Measurements from ENCODE around the gene TRAPPC3.
"Not testable (repeated sequence)": the region's sequence is repeated elsewhere in the genome, so short reads cannot be mapped to it uniquely, and the experiment has no call there.

TRAPPC3 gene

GRCh38 chr1:36158827-36159252 is 9.6 kb upstream of the TRAPPC3 start:
- peak overlapping the region in 1 of 2 donors; percentile 70 for H3K9ac ChIP-seq (ENCODE audit: low read depth in 1 of 2, low read length in 2 of 2)
- H3K36me3 ChIP-seq (ENCODE audit: control insufficient read depth in 1 of 2, insufficient read depth in 2 of 2, low read length in 2 of 2); H3K9me3 ChIP-seq (ENCODE audit: control insufficient read depth in 1 of 2, low read length in 2 of 2); H3K27ac ChIP-seq (ENCODE audit: low read depth, low read length); H3K27me3 ChIP-seq (ENCODE audit: control insufficient read depth in 1 of 2, insufficient read depth in 2 of 2, low read length in 2 of 2): not testable (repeated sequence)
- peaks cover 55 to 63% of the 10 kb centered on the region in 2 donors for H3K4me1 ChIP-seq (ENCODE audit: control insufficient read depth in 1 of 2, insufficient read depth in 2 of 2, low read length in 2 of 2)
- H3K4me3 ChIP-seq (ENCODE audit: low read depth in 1 of 2, low read length in 2 of 2), result peak overlapping the region in 1 of 2 donors; percentile 88

DNA sequence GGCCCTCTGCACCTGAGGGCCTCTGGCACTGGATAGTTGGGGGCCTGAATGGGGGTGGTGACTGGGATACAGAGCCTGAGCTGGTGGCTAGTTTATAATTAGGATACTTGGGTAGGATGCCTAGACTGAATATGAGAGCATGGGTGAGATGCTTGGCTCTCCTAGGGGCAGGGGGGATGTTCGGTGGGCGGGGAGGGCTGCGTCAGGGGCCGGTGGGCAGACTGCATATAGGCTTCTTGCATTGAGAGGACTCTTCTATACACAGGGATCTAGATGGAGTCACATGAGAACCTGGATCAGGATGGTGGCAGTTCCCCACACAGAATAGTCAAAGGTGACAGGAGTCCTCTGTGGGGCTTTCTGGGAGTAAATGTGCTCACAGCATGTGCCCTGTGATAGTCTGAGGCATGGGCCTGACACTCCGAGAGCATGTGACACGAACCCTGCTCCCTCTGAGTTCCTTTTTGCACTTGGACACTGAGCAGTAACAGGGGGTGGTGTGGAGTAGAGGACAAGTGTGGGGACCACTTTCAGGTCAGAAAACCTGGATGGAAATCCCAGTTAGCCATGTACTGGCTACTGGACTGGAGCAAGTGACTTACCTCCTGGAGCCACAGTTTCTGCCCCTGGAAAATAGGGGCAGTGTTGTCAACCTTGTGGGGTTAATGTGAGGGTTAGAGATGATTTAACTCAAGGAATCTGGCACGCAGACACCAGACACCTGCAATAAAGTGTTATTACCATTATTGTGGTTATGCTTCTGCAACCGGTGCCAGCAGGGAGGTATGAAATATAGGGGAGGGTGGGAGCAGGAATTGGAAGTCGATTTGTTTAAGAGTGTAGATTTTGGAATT is 8.9 kb upstream of the TRAPPC3 start:
- H3K27ac ChIP-seq (ENCODE audit: low read depth, low read length), result peak overlapping the region; percentile 11
- no peaks in the 10 kb centered on the region for H3K9me3 ChIP-seq (ENCODE audit: control insufficient read depth in 1 of 2, low read length in 2 of 2)
- peaks cover 55 to 63% of the 10 kb centered on the region in 2 donors for H3K4me1 ChIP-seq (ENCODE audit: control insufficient read depth in 1 of 2, insufficient read depth in 2 of 2, low read length in 2 of 2)
- no peaks in the 10 kb centered on the region for H3K27me3 ChIP-seq (ENCODE audit: control insufficient read depth in 1 of 2, insufficient read depth in 2 of 2, low read length in 2 of 2)
- H3K36me3 ChIP-seq (ENCODE audit: control insufficient read depth in 1 of 2, insufficient read depth in 2 of 2, low read length in 2 of 2), result no peaks in the 10 kb centered on the region
- H3K4me3 ChIP-seq (ENCODE audit: low read depth in 1 of 2, low read length in 2 of 2), result peak overlapping the region; percentile 88 to 94
- H3K9ac ChIP-seq (ENCODE audit: low read depth in 1 of 2, low read length in 2 of 2), result peak overlapping the region; percentile 55 to 70

DNA sequence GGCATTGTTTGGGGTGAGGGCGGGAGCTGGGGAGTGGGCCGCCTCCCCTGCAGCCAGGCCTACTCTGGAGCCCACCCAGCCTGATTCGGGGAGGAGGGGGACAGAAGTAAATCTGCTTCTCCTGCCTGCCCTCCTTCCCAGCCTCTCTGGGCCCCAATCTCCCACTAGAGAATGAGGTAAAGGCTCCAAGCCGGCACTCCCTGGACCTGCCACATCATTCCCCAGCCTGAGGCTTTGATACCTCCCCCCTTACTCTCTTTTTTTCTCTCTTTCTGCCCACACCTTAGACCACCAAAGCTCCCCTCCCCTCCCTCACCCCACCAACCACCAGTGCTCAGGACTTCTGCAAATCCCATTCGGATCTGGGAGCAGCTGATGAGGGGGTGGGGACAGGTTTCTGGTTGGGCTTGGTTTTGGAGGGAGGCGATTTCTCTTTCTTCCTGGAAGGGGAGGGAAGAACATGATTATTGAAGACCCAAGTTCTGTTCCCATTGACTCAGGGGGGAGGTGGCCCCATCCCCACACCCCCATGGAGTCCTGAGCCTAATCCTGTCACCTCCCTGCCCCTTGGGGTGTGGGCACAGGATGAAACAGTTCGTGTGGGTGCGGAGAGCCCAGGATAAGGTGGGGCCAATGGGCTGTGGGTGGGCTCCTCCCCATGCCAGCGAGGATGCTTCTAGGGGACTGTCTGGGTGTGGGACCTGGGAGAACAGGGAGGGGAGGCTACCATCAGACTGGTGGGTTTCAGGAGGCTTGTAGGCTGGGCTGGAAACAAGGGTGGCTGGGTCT is 8.0 kb upstream of the TRAPPC3 start:
- Histone ChIP-seq H3K9me3 (ENCODE audit: control insufficient read depth in 1 of 2, low read length in 2 of 2) (no peaks in the 10 kb centered on the region), H3K36me3 (ENCODE audit: control insufficient read depth in 1 of 2, insufficient read depth in 2 of 2, low read length in 2 of 2) (no peaks in the 10 kb centered on the region), H3K27ac (ENCODE audit: low read depth, low read length) (peak overlapping the region; percentile 93), H3K27me3 (ENCODE audit: control insufficient read depth in 1 of 2, insufficient read depth in 2 of 2, low read length in 2 of 2) (no peaks in the 10 kb centered on the region), H3K9ac (ENCODE audit: low read depth in 1 of 2, low read length in 2 of 2) (peak overlapping the region; percentile 57 to 70), H3K4me3 (ENCODE audit: low read depth in 1 of 2, low read length in 2 of 2) (peak overlapping the region; percentile 88 to 94), H3K4me1 (ENCODE audit: control insufficient read depth in 1 of 2, insufficient read depth in 2 of 2, low read length in 2 of 2) (peaks cover 50 to 55% of the 10 kb centered on the region in 2 donors)

DNA sequence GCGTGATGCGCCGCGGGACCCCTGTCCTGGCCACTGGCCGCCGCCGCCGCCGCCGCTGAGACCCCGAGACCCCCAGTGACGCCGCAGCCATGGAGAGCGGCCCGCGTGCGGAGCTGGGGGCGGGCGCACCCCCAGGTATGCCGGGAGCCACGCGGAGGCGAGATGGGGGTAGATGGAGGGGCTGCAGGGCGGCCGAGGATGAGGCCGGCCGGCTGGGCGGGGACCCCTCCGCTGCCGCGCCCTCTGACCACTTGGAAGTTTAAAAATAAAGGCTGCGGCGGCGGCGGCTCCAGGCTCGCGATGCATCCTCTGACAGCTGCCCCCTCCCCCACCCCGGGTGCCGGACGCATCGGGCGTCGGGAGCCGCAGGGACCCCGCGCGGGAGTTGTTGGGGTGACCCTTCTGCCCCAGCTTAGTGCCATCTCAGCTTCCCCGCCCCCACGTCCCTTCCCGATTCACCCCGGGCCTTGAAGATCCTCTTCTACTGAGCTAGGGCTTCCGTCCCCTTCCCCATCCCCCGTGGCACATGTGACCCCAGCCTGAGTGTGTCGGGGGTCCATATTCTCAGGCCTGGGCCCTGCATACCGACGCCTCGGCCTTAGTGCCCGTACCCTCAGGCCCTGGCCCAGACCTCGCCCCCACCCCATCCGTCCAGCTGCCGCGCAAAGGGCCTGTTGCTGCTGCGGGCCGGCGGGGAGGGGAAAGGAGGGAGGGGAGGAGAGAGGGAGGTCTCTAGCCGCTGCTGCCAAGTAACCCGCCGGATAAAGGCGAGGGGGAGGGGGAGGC is 7.2 kb upstream of the TRAPPC3 start:
- Histone ChIP-seq H3K9ac (ENCODE audit: low read depth in 1 of 2, low read length in 2 of 2) (peak overlapping the region; percentile 57 to 70), H3K9me3 (ENCODE audit: control insufficient read depth in 1 of 2, low read length in 2 of 2) (no peaks in the 10 kb centered on the region), H3K36me3 (ENCODE audit: control insufficient read depth in 1 of 2, insufficient read depth in 2 of 2, low read length in 2 of 2) (no peaks in the 10 kb centered on the region), H3K27me3 (ENCODE audit: control insufficient read depth in 1 of 2, insufficient read depth in 2 of 2, low read length in 2 of 2) (no peaks in the 10 kb centered on the region), H3K4me3 (ENCODE audit: low read depth in 1 of 2, low read length in 2 of 2) (peak overlapping the region; percentile 88 to 94), H3K4me1 (ENCODE audit: control insufficient read depth in 1 of 2, insufficient read depth in 2 of 2, low read length in 2 of 2) (peaks cover 50 to 51% of the 10 kb centered on the region in 2 donors), H3K27ac (ENCODE audit: low read depth, low read length) (peak overlapping the region; percentile 93)

- H3K4me3 ChIP-seq (ENCODE audit: low read depth in 1 of 2, low read length in 2 of 2), result peak within 1 kb of the TSS; percentile 88 to 94
- H3K27ac ChIP-seq (ENCODE audit: low read depth, low read length), result peak within 1 kb of the TSS; percentile 93
- no peaks in the 10 kb centered on the region for H3K36me3 ChIP-seq (ENCODE audit: control insufficient read depth in 1 of 2, insufficient read depth in 2 of 2, low read length in 2 of 2)
- H3K27me3 ChIP-seq (ENCODE audit: control insufficient read depth in 1 of 2, insufficient read depth in 2 of 2, low read length in 2 of 2), result no peaks in the 10 kb centered on the region
- no peaks in the 10 kb centered on the region for H3K9me3 ChIP-seq (ENCODE audit: control insufficient read depth in 1 of 2, low read length in 2 of 2)
- peaks cover 49 to 50% of the 10 kb centered on the region in 2 donors for H3K4me1 ChIP-seq (ENCODE audit: control insufficient read depth in 1 of 2, insufficient read depth in 2 of 2, low read length in 2 of 2)
- peak within 1 kb of the TSS; percentile 90 to 97 for H3K9ac ChIP-seq (ENCODE audit: low read depth in 1 of 2, low read length in 2 of 2)
These were observed 6.4 kb upstream of the TRAPPC3 start, which contains the start of gene MAP7D1 for GRCh38 chr1:36155408-36156328. TSS of gene MAP7D1 (plus strand) at chr1:36156160. CDS start at chr1:36156418, 258 bp downstream.

- Histone ChIP-seq H3K4me3 (ENCODE audit: low read depth in 1 of 2, low read length in 2 of 2) (peak overlapping the region; percentile 88 to 94), H3K27me3 (ENCODE audit: control insufficient read depth in 1 of 2, insufficient read depth in 2 of 2, low read length in 2 of 2) (no peaks in the 10 kb centered on the region), H3K9me3 (ENCODE audit: control insufficient read depth in 1 of 2, low read length in 2 of 2) (no peaks in the 10 kb centered on the region), H3K36me3 (ENCODE audit: control insufficient read depth in 1 of 2, insufficient read depth in 2 of 2, low read length in 2 of 2) (no peaks in the 10 kb centered on the region), H3K4me1 (ENCODE audit: control insufficient read depth in 1 of 2, insufficient read depth in 2 of 2, low read length in 2 of 2) (peaks cover 49 to 50% of the 10 kb centered on the region in 2 donors), H3K9ac (ENCODE audit: low read depth in 1 of 2, low read length in 2 of 2) (peak overlapping the region; percentile 90 to 97), H3K27ac (ENCODE audit: low read depth, low read length) (peak overlapping the region; percentile 93)
These were observed 5.6 kb upstream of the TRAPPC3 start for GRCh38 chr1:36154765-36155407.

GRCh38 chr1:36154335-36154734 is 5.0 kb upstream of the TRAPPC3 start:
- Histone ChIP-seq H3K9ac (ENCODE audit: low read depth in 1 of 2, low read length in 2 of 2) (peak overlapping the region in 1 of 2 donors; percentile 97), H3K27me3 (ENCODE audit: control insufficient read depth in 1 of 2, insufficient read depth in 2 of 2, low read length in 2 of 2) (no peaks in the 10 kb centered on the region), H3K36me3 (ENCODE audit: control insufficient read depth in 1 of 2, insufficient read depth in 2 of 2, low read length in 2 of 2) (no peaks in the 10 kb centered on the region), H3K4me3 (ENCODE audit: low read depth in 1 of 2, low read length in 2 of 2) (no peak overlapping the region), H3K27ac (ENCODE audit: low read depth, low read length) (no peak overlapping the region), H3K4me1 (ENCODE audit: control insufficient read depth in 1 of 2, insufficient read depth in 2 of 2, low read length in 2 of 2) (peaks cover 45 to 48% of the 10 kb centered on the region in 2 donors), H3K9me3 (ENCODE audit: control insufficient read depth in 1 of 2, low read length in 2 of 2) (no peaks in the 10 kb centered on the region)

- no peaks in the 10 kb centered on the region for H3K36me3 ChIP-seq (ENCODE audit: control insufficient read depth in 1 of 2, insufficient read depth in 2 of 2, low read length in 2 of 2)
- H3K9me3 ChIP-seq (ENCODE audit: control insufficient read depth in 1 of 2, low read length in 2 of 2), result no peaks in the 10 kb centered on the region
- H3K9ac ChIP-seq (ENCODE audit: low read depth in 1 of 2, low read length in 2 of 2), result no peak overlapping the region
- H3K4me1 ChIP-seq (ENCODE audit: control insufficient read depth in 1 of 2, insufficient read depth in 2 of 2, low read length in 2 of 2), result peaks cover 45 to 48% of the 10 kb centered on the region in 2 donors
- H3K27ac ChIP-seq (ENCODE audit: low read depth, low read length), result no peak overlapping the region
- H3K4me3 ChIP-seq (ENCODE audit: low read depth in 1 of 2, low read length in 2 of 2), result no peak overlapping the region
- no peaks in the 10 kb centered on the region for H3K27me3 ChIP-seq (ENCODE audit: control insufficient read depth in 1 of 2, insufficient read depth in 2 of 2, low read length in 2 of 2)
These were observed 4.2 kb upstream of the TRAPPC3 start for GRCh38 chr1:36153476-36153875.

DNA sequence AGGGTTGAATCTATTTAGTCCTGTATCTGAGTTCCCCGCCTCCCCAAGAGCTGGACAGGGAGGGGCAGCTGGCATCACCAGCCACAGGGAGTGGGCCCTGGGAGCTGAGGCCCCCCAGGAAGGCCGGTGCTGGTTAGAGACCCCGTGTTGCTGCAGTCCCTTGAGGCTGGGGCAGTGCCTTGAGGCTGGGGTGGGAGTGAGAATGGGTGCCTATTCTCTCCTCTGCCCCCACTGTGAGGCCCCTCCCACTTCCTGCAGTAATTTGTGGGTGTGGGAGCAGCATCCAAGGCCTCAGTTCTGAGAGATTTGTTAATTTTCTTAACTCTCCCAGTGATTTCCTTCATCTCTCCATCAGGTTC is 2.5 kb upstream of the TRAPPC3 start:
- Histone ChIP-seq H3K36me3 (ENCODE audit: control insufficient read depth in 1 of 2, insufficient read depth in 2 of 2, low read length in 2 of 2) (peaks cover 0 to under 1% of the 10 kb centered on the region in 2 donors), H3K4me3 (ENCODE audit: low read depth in 1 of 2, low read length in 2 of 2) (no peak overlapping the region), H3K9me3 (ENCODE audit: control insufficient read depth in 1 of 2, low read length in 2 of 2) (no peaks in the 10 kb centered on the region), H3K27me3 (ENCODE audit: control insufficient read depth in 1 of 2, insufficient read depth in 2 of 2, low read length in 2 of 2) (no peaks in the 10 kb centered on the region), H3K9ac (ENCODE audit: low read depth in 1 of 2, low read length in 2 of 2) (peak overlapping the region; percentile 18 to 31), H3K27ac (ENCODE audit: low read depth, low read length) (peak overlapping the region; percentile 28), H3K4me1 (ENCODE audit: control insufficient read depth in 1 of 2, insufficient read depth in 2 of 2, low read length in 2 of 2) (peaks cover 37 to 43% of the 10 kb centered on the region in 2 donors)
